Natural killer cell (primary cell): ENCODE measurements around the gene ARSI. TPM values are rescaled to one million over a fixed set of nuclear protein-coding genes. Genes with fewer than 3 reads are reported as not detected.
"Not testable (repeated sequence)": the region's sequence is repeated elsewhere in the genome, so short reads cannot be mapped to it uniquely, and the experiment has no call there.

Source experiments
- ATAC-seq, 3 donors: fragments of 150-1000 bp in 2 of 3; fragments of 200-7000 bp in 1 of 3; cut with Tn5 transposase; 1 replicate in 1 of 3; 2 replicates in 2 of 3; pipeline ENCODE4 v1.10.0; 2021; ENCODE audit warnings: mild to moderate bottlenecking in 2 of 3, moderate library complexity in 2 of 3
- DNase-seq, 2 donors: peaks; one replicate each; pipeline versions ENCODE4 v3.0.0 to v3.0.0-alpha.2; 2013 to 2021; ENCODE audit warnings: mixed read lengths in 1 of 2
- H3K27ac ChIP-seq: one replicate; pipeline ENCODE4 v1.5.1; 2013; ENCODE audit warnings: mild to moderate bottlenecking, low read length
- H3K27me3 ChIP-seq: one replicate; pipeline ENCODE4 v1.6.1; 2013; ENCODE audit warnings: low read length; ENCODE audit not compliant: control insufficient read depth, insufficient read depth
- H3K36me3 ChIP-seq: one replicate; pipeline ENCODE4 v1.6.1; 2013; ENCODE audit warnings: low read length; ENCODE audit not compliant: control insufficient read depth, insufficient read depth
- H3K4me1 ChIP-seq: one replicate; pipeline ENCODE4 v1.6.1; 2013; ENCODE audit warnings: low read length; ENCODE audit not compliant: control insufficient read depth, insufficient read depth
- H3K4me3 ChIP-seq: one replicate; pipeline ENCODE4 v1.5.1; 2013; ENCODE audit warnings: low read length
- H3K9me3 ChIP-seq: one replicate; pipeline ENCODE4 v1.6.1; 2013; ENCODE audit warnings: low read length; ENCODE audit not compliant: control insufficient read depth, insufficient read depth
- H3K27ac Mint-ChIP-seq, 2 donors: one replicate each; pipeline ENCODE4 v1.8.0; 2022; ENCODE audit warnings: mild to moderate bottlenecking in 2 of 2, mixed read lengths in 2 of 2, moderate library complexity in 1 of 2
- H3K27me3 Mint-ChIP-seq, 2 donors: one replicate each; pipeline ENCODE4 v1.8.0; 2022; ENCODE audit warnings: low read depth in 2 of 2, mixed read lengths in 2 of 2
- H3K36me3 Mint-ChIP-seq: one replicate; pipeline ENCODE4 v1.8.0; 2022; ENCODE audit warnings: mixed read lengths
- H3K4me1 Mint-ChIP-seq, 2 donors: one replicate each; pipeline ENCODE4 v1.8.0; 2022; ENCODE audit warnings: mixed read lengths in 2 of 2
- H3K4me3 Mint-ChIP-seq: one replicate; pipeline ENCODE4 v1.8.0; 2022; ENCODE audit warnings: mild to moderate bottlenecking, moderate library complexity, mixed read lengths
- H3K9me3 Mint-ChIP-seq, 2 donors: one replicate each; pipeline ENCODE4 v1.8.0; 2022; ENCODE audit warnings: mixed read lengths in 2 of 2
- WGBS: methylation state at CpG from one replicate; pipeline ENCODE4 v1.1.7; 2013; ENCODE audit warnings: missing lambda C conversion rate; ENCODE audit not compliant: insufficient coverage; 5-methylcytosine and 5-hydroxymethylcytosine counted together
- intact Hi-C: fragments of 100-400 bp; cut with micrococcal nuclease; formaldehyde crosslinking; loops from one replicate; pipeline ENCODE4 v1.14.2; 2022
- total RNA-seq, 4 donors: library from RNA; stranded (reverse); fragments of 120-200 nt in 1 of 4; gene quantifications; one replicate each; pipeline versions ENCODE4 v1.2.3 to v1.2.4, GENCODE V29; 2013 to 2022
- TF ChIP-seq, protein P1 (sequence below): fragments of 200-600 bp; IDR thresholded peaks from one replicate; pipeline ENCODE4 v1.8.0; 2022; ENCODE audit warnings: antibody characterized with exemption

The ARSI gene
- total RNA-seq, 3 donors from 2014 or later (not counting 1 experiment from before 2014, with no cell fraction given): 0.19 TPM; not detected in 2

DNA sequence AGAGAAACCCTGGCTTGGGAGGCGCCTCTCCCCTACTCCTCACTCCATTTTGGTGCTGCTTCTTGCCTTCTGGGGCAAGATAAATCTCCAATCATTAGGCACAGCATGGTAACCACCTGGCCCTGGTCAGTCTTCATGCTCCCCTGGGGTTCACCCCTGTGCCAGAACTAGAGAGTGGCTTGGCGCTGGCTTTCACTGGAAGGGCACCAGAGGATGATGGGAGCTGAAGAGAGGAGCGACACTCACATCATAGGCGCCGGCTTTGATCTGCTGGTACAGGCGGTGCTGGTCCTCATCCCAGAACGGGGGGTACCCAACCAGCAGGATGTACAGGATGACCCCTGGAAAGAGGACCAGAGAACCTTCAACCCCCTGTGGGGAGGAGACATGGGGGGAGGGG lies 51.2 kb downstream of the ARSI start:
- TF ChIP-seq, protein P1, sequence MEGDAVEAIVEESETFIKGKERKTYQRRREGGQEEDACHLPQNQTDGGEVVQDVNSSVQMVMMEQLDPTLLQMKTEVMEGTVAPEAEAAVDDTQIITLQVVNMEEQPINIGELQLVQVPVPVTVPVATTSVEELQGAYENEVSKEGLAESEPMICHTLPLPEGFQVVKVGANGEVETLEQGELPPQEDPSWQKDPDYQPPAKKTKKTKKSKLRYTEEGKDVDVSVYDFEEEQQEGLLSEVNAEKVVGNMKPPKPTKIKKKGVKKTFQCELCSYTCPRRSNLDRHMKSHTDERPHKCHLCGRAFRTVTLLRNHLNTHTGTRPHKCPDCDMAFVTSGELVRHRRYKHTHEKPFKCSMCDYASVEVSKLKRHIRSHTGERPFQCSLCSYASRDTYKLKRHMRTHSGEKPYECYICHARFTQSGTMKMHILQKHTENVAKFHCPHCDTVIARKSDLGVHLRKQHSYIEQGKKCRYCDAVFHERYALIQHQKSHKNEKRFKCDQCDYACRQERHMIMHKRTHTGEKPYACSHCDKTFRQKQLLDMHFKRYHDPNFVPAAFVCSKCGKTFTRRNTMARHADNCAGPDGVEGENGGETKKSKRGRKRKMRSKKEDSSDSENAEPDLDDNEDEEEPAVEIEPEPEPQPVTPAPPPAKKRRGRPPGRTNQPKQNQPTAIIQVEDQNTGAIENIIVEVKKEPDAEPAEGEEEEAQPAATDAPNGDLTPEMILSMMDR: no peak
- intact Hi-C loops: no loop called here
- Mint-ChIP-seq H3K9me3 (no peaks in the 10 kb centered on the region), H3K27me3 (no peaks in the 10 kb centered on the region), H3K4me1 (no peaks in the 10 kb centered on the region), H3K4me3 (no peak overlapping the region), H3K27ac (no peak overlapping the region), H3K36me3 (no peaks in the 10 kb centered on the region)
- Histone ChIP-seq H3K27me3 (no peaks in the 10 kb centered on the region), H3K36me3 (no peaks in the 10 kb centered on the region), H3K9me3 (no peaks in the 10 kb centered on the region), H3K4me3 (no peak overlapping the region), H3K27ac (no peak overlapping the region), H3K4me1 (no peaks in the 10 kb centered on the region)
- WGBS: 93% methylated on average over 7 of the region's 7 CpGs
- no peak for ATAC-seq
- no peak for DNase-seq

DNA sequence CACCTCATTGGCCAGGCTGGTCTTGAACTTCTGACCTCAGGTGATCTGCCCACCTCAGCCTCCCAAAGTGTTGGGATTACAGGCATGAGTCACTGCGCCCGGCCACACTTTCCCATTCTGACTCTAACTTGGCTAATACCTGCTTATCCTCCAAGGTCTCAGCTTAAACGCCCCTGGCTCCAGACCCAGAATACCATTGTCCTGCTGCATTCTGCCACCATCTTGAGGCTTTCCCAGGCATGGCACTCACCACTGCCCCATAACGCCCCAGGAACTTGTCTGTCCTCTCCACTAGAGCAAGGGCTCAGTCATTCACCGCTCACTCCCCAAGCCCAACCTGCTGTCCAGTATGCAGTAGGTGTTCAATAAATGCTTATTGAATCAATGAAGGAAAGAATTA lies 53.0 kb downstream of the ARSI start:
- Histone ChIP-seq H3K4me1 (no peaks in the 10 kb centered on the region), H3K4me3 (no peak overlapping the region), H3K9me3 (no peaks in the 10 kb centered on the region), H3K27ac (no peak overlapping the region), H3K27me3 (no peaks in the 10 kb centered on the region), H3K36me3 (no peaks in the 10 kb centered on the region)
- no peaks in the 10 kb centered on the region for H3K9me3 Mint-ChIP-seq
- DNase-seq (no peak), ATAC-seq (no peak)
- no peaks in the 10 kb centered on the region for H3K36me3 Mint-ChIP-seq
- H3K4me3 Mint-ChIP-seq: no peak overlapping the region
- no peaks in the 10 kb centered on the region for H3K27me3 Mint-ChIP-seq
- H3K4me1 Mint-ChIP-seq: no peaks in the 10 kb centered on the region
- no peak overlapping the region for H3K27ac Mint-ChIP-seq
- intact Hi-C loops: no loop called here
- TF ChIP-seq, protein P1: no peak
- WGBS: 88% methylated on average over 5 of the region's 5 CpGs

DNA sequence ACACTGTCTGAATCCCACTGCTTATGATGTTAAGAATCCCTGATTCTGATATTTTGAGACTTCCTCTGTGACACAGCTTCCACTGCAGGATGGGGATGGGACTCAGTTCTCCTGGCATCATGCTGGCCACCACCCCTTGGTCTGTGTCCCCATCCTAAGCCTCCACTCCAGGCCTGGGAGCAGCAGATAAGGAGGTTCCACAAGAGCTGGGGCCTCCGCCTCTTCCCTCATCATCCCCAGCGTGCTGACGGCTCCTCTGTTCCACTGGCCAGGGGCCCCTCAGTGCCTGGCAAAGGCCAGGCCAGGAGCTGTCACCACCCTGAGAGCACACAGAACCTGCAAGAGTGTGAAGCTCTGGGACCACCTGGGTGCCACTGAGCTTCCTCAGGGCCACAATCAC lies 53.8 kb downstream of the ARSI start:
- 95% methylated on average over 3 of the region's 3 CpGs for WGBS
- H3K4me1 Mint-ChIP-seq: no peaks in the 10 kb centered on the region
- Histone ChIP-seq H3K27ac (no peak overlapping the region), H3K36me3 (no peaks in the 10 kb centered on the region), H3K4me3 (no peak overlapping the region), H3K4me1 (no peaks in the 10 kb centered on the region), H3K27me3 (no peaks in the 10 kb centered on the region), H3K9me3 (no peaks in the 10 kb centered on the region)
- H3K27ac Mint-ChIP-seq: no peak overlapping the region
- H3K36me3 Mint-ChIP-seq: no peaks in the 10 kb centered on the region
- no peak overlapping the region for H3K4me3 Mint-ChIP-seq
- TF ChIP-seq, protein P1: no peak
- DNase-seq: no peak
- no peak for ATAC-seq
- H3K27me3 Mint-ChIP-seq: no peaks in the 10 kb centered on the region
- intact Hi-C loops: no loop called here
- no peaks in the 10 kb centered on the region for H3K9me3 Mint-ChIP-seq

DNA sequence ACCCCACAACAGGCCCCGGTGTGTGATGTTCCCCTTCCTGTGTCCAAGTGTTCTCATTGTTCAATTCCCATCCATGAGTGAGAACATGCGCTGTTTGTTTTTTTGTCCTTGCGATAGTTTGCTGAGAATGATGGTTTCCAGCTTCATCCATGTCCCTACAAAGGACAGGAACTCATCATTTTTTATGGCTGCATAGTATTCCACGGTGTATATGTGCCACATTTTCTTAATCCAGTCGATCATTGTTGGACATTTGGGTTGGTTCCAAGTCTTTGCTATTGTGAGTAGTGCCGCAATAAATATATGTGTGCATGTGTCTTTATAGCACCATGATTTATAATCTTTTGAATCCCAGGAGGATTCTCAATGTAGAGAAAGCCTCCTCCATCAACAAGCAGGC lies 54.2 kb downstream of the ARSI start:
- H3K9me3 ChIP-seq, H3K4me1 ChIP-seq, intact Hi-C loops, H3K4me3 Mint-ChIP-seq, H3K27me3 ChIP-seq, H3K36me3 ChIP-seq, ATAC-seq, H3K36me3 Mint-ChIP-seq, H3K27me3 Mint-ChIP-seq, H3K9me3 Mint-ChIP-seq, H3K4me1 Mint-ChIP-seq, H3K27ac Mint-ChIP-seq, DNase-seq, H3K27ac ChIP-seq, H3K4me3 ChIP-seq: not testable (repeated sequence)
- 93% methylated on average over 6 of the region's 6 CpGs for WGBS
